Motor neuron (in vitro differentiated cells): ENCODE results near the gene BZW2. TPM values are rescaled to one million over a fixed set of nuclear protein-coding genes. Genes with fewer than 3 reads are reported as not detected.
A peak's percentile ranks its signal among the peaks of the same experiment; 100 is the strongest.

ENCODE experiments used
- ATAC-seq, 8 experiments: fragments of 200-7000 bp; cut with Tn5 transposase; replicated peaks in 6 of 8; 2 replicates each; pipeline ENCODE4 v1.8.0; 2021; ENCODE audit warnings: mild to moderate bottlenecking in 8 of 8, moderate library complexity in 8 of 8
- H3K27ac ChIP-seq, 2 donors: fragments of 250-450 bp; sonication (Bioruptor Pico); 2 replicates each; pipeline ENCODE4 v1.9.0; 2021; ENCODE audit warnings: antibody characterized with exemption in 2 of 2, mild to moderate bottlenecking in 2 of 2, moderate library complexity in 1 of 2
- H3K4me1 ChIP-seq, 2 donors: fragments of 250-450 bp; sonication (Bioruptor Pico); replicated peaks in 1 of 2; 2 replicates each; pipeline ENCODE4 v1.6.1; 2021; ENCODE audit warnings: antibody characterized with exemption in 2 of 2, mild to moderate bottlenecking in 2 of 2, moderate library complexity in 1 of 2
- H3K4me3 ChIP-seq, 5 donors: fragments of 250-450 bp; sonication (Bioruptor Pico); 2 replicates each; pipeline ENCODE4 v1.9.0; 2021; ENCODE audit warnings: antibody characterized with exemption in 5 of 5, mild to moderate bottlenecking in 5 of 5, moderate library complexity in 4 of 5
- WGBS, 10 experiments: fragments of 450-650 bp; shearing (Covaris generic); methylation state at CpG; one replicate each; pipeline ENCODE4 v1.0.0; 2022; 5-methylcytosine and 5-hydroxymethylcytosine counted together
- in situ Hi-C, 9 experiments: fragments of 400-800 bp; cut with MboI; loops; one replicate each; pipeline ENCODE4 v1.15.0; 2021; ENCODE audit warnings: low sequenced_read_pairs in 9 of 9, low pct_unique_long_range_greater_than_20kb in 2 of 9; ENCODE audit not compliant: unreplicated experiment in 9 of 9
- total RNA-seq, 8 experiments: library from RNA; unstranded; fragments of 300-600 nt; gene quantifications; 2 replicates each; pipeline versions ENCODE4 v1.2.3 to v1.2.4, GENCODE V29; 2022

The BZW2 gene
- total RNA-seq, 8 experiments from 2014 or later: 32.3 to 194 (median 111) TPM

DNA sequence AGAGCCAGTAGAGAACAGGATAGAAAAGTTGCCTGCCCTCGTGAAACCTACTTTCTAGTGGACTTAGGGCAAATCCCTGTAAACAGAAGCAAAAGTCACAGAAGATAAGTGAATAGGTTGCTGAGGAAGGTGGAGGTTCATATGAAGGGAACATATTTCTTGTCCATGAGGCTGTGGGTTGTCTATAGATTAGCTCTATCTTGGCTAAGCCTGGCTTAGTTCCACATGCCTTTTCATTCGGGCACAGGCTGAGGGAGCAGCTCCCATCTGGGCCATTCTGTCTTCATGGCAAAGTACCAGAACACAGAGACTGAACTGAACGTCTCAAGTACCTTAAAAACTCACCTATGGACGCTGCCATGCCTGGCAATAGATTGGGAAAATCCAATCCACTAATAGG, 45.3 kb downstream of the BZW2 start:
- WGBS, 10 experiments: 86 to 100% (median 100%) methylated on average over 1 to 3 of the region's 4 CpGs; no CpG with 5 or more reads in 1 of the 10 experiments
- Histone ChIP-seq H3K27ac (no peak overlapping the region), H3K4me1 (no peaks in the 10 kb centered on the region), H3K4me3 (no peak overlapping the region)
- ATAC-seq: no peak
- in situ Hi-C loops: loop anchor here in 1 of 9 experiments (25.0 kb wide), 1 partner anchor 221 kb away; no protein-coding TSS in a partner anchor

DNA sequence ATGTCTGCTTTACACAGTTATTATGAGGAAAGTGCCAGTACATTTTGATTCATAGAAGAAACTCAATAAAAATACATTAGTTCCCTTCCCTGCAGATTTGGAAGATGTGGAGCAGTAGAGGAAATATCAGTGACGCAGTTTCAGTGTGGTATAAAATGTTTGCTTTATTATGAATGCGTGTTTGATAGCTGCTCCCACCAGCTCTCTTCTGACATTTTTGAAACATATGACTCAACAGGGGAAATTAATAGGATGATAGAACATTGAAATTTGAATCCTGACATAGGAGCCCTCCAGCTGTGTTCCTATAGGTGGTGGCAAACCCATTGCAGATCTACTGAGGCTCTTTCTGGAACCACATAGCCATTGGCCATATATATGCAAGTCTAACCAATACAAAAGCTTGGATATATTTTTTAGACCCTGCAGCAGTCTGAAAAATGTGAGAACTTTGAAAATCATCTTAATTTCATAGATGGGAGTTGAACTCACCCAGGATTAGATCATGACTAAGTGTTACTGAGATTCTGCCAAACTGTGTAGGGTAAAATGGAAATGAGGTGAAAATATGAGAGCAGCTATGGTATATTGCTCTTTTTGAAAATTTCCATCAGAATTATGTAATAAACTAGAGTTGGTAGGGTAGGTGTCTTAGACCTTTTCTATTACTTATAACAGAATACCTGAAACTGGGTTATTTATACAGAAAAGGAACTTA, 47.8 kb downstream of the BZW2 start:
- Histone ChIP-seq H3K4me1 (peaks cover 4 to 10% of the 10 kb centered on the region in 2 donors), H3K4me3 (no peak overlapping the region), H3K27ac (no peak overlapping the region)
- ATAC-seq: no peak
- in situ Hi-C loops: loop anchor here in 1 of 9 experiments (25.0 kb wide), 1 partner anchor 219 kb away; no protein-coding TSS in a partner anchor
- 83 to 100% (median 100%) methylated on average over 1 to 2 of the region's 2 CpGs; no CpG with 5 or more reads in 3 of the 10 experiments for WGBS, 10 experiments

DNA sequence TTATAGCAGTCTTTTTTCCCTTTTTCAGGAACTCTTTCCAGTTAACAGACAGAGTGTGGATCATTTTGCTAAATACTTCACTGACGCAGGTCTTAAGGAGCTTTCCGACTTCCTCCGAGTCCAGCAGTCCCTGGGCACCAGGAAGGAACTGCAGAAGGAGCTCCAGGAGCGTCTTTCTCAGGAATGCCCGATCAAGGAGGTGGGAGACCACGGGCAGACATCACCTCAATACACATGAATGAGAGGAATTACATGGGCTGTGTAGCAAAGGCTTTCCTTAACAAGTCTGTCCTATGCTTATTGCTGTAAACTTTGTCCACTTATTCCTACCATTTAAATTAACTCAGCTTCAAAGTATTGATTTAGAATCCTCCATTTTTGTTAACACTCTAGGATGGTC, 48.8 kb downstream of the BZW2 start:
- no peak for ATAC-seq
- WGBS, 10 experiments: 80 to 100% (median 94%) methylated on average over 1 to 6 of the region's 6 CpGs; no CpG with 5 or more reads in 2 of the 10 experiments
- Histone ChIP-seq H3K4me1 (peaks cover 4 to 10% of the 10 kb centered on the region in 2 donors), H3K4me3 (no peak overlapping the region), H3K27ac (no peak overlapping the region)
- in situ Hi-C loops: loop anchor here in 1 of 9 experiments (25.0 kb wide), 1 partner anchor 217 kb away; no protein-coding TSS in a partner anchor

DNA sequence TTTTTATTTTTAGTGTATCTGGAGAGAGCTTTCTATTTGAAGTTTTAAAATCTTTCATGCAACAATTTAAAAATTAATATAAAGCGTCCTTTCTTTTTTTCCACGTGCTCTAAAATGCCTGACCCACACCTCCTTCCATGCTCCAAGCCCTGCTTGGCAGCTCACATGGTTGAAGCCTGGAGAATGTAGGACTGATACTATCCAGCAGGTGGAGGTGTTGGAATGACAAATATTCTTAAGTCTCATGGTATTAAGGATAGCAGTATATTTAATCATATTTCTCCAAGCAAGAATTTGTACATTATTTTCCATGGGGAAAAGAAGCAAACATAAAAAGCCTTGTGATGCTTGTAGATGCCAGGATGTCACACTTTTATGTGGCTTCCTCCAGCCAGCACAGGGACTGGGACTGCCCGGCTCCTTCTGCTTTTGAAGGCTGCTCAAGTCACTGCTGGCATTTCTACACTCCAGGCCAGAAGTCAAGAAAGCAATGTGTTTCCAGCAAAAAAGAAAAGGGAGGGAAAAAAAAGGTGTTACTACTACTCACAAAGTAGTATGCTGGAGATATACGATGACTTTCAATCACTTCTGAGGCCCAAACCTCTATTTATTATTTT, 49.7 kb downstream of the BZW2 start:
- peak in 7 of 8 experiments; percentile 56 to 87 (median 75) for ATAC-seq
- Histone ChIP-seq H3K4me3 (no peak overlapping the region), H3K27ac (no peak overlapping the region), H3K4me1 (peaks cover 4 to 10% of the 10 kb centered on the region in 2 donors)
- WGBS, 10 experiments: 38 to 100% (median 78%) methylated on average over 2 to 4 of the region's 4 CpGs
- in situ Hi-C loops: loop anchor here in 1 of 9 experiments (25.0 kb wide), 1 partner anchor 217 kb away; no protein-coding TSS in a partner anchor

DNA sequence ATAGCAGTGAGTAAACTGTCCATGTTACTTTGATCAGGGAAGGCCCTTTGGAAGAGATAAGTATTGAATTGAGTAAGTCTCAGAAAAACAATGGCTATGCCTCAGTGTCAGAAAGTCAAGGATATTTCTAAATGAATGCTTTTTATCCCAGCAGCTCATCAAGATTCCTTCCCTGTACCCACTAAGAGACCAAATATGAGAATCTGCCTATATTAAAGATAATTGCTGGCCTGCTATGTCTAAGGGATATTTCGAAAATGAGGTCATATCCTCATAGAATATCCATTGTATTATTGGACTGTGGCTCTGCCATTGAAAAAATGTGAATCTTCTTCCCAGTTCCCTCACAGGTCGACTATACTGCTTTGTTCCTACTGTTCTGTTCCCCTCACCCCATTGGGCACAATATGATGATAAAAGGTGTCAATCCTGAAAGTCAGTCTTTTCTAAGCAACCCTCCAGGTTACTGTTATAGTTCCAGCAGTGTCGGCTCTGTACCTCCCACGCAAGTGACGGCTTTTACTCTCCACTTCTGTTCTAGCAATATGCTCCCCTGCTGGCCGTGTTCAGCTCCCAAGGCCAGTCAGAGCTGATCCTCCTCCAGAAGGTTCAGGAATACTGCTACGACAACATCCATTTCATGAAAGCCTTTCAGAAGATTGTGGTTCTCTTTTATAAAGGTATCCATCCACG, 51.7 kb downstream of the BZW2 start:
- in situ Hi-C loops: loop anchor here in 1 of 9 experiments (25.0 kb wide), 1 partner anchor 215 kb away; no protein-coding TSS in a partner anchor
- 77 to 95% (median 89%) methylated on average over 3 to 8 of the region's 8 CpGs for WGBS, 10 experiments

DNA sequence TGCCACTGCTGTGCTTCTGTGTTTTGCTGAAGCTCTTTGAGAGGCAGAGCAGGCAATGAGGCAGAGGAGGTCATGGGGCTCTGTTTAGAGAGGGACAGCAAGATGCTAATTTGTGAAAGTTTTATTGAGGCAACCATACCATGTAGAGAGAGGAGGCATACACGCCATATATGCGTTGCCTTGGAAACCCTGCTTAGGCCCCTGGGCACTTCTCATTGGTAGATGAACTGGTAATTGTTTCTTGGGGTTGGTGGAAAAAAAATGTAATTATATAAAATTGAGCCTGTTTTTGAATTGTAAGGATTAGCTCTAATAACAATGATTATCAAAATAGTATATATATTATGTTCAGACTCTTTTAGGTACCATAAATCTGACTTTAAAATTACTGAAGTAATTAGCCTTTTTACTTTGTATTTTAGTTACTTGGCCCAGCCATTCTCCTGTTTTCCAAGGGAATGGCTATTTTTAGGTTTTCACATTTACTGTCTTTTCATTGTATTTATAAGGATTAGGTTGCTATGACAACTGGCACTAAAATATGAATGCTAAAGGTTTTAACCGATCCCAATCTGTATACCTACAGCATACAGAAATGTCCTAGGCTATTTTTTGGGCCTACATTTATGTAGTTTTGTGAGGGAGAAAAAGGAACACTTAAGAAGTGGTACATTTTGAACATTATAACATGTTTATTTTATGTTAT, 52.4 kb downstream of the BZW2 start:
- peaks cover 4 to 10% of the 10 kb centered on the region in 2 donors for H3K4me1 ChIP-seq
- ATAC-seq: peak in 4 of 8 experiments; percentile 31 to 69 (median 48)
- H3K4me3 ChIP-seq: no peak overlapping the region
- in situ Hi-C loops: loop anchor here in 1 of 9 experiments (25.0 kb wide), 1 partner anchor 214 kb away; no protein-coding TSS in a partner anchor
- WGBS, 10 experiments: 75 to 100% (median 93%) methylated on average over 1 to 3 of the region's 3 CpGs; no CpG with 5 or more reads in 2 of the 10 experiments
- H3K27ac ChIP-seq: no peak overlapping the region

More for the DNA sequence above, 51.7 kb downstream of the BZW2 start:
- ATAC-seq: peak in 3 of 8 experiments; percentile 13 to 37 (median 16)
- Histone ChIP-seq H3K4me3 (no peak overlapping the region), H3K27ac (no peak overlapping the region), H3K4me1 (peaks cover 4 to 10% of the 10 kb centered on the region in 2 donors)

DNA sequence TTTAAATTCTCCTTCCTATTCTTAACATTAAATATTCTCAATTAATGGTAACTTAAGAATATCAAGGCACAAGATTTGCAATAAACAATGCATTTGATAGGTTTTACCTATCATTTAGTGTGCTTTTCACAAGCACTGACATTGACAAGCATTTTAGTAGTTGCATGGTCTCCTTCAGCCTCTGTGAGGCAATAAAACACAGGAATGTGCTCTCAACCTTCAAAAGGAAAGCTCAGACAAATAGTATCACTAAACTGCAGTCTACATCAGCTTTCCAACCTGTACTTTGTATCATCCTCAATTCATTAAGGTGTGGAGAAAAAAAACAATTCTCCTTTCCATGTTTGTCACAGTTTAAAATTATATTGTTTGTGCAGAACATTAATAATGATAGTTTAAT, 56.5 kb downstream of the BZW2 start:
- in situ Hi-C loops: loop anchor here in 1 of 9 experiments (25.0 kb wide), 1 partner anchor 210 kb away; no protein-coding TSS in a partner anchor
- peak in 1 of 8 experiments; percentile 24 for ATAC-seq
- Histone ChIP-seq H3K27ac (no peak overlapping the region), H3K4me1 (peaks cover 4 to 8% of the 10 kb centered on the region in 2 donors), H3K4me3 (no peak overlapping the region)

DNA sequence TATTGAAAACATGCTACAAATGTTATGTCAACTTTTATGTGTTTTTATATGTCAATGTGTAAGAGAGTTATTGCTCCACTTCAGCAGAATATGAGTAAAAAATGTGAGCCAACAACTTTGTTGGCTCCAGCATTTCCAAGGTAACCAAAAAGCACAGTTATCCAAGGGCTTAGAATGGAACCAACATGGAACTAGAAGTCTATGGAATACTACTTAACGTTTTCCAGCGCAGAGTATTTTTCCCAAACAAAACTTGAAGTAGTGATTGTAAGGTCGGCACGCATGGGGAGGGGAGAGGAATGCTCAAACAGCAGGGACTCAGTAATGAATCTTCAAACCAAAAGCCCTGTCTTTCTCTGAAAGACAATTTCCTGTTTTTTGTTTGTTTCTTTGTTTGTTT, 62.5 kb downstream of the BZW2 start:
- no peak for ATAC-seq
- WGBS, 10 experiments: 6 to 100% (median 76%) methylated on average over 1 to 4 of the region's 4 CpGs; no CpG with 5 or more reads in 1 of the 10 experiments
- no peak overlapping the region for H3K27ac ChIP-seq

DNA sequence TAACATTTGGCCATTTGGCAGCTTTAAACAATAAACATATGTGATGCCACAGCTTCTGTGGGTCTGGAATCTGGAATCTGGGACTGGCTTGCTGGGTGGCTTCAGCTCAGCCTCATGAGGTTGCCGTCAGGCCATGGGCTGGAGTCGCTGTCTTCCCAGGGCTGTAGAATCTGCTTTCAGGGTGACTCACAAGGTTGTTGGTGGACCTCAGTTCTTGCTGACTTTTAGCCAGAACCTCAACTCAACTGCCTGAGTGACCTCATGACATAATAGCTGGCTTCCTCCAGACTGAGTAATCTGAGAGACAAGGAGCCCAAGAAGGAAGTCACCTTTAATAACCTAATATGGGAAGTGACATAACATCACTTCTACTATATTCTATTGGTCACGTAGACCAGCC, 63.0 kb downstream of the BZW2 start:
- peak in 4 of 8 experiments; percentile 46 to 87 (median 66) for ATAC-seq
- in situ Hi-C loops: loop anchor here in 1 of 9 experiments (25.0 kb wide), 1 partner anchor 203 kb away; no protein-coding TSS in a partner anchor
- WGBS, 10 experiments: 20 to 88% (median 79%) methylated on average over 2 to 3 of the region's 3 CpGs; no CpG with 5 or more reads in 6 of the 10 experiments

More for the DNA sequence above, 62.5 kb downstream of the BZW2 start:
- no peaks in the 10 kb centered on the region for H3K4me1 ChIP-seq
- in situ Hi-C loops: loop anchor here in 1 of 9 experiments (25.0 kb wide), 1 partner anchor 204 kb away; no protein-coding TSS in a partner anchor
- H3K4me3 ChIP-seq: no peak overlapping the region

DNA sequence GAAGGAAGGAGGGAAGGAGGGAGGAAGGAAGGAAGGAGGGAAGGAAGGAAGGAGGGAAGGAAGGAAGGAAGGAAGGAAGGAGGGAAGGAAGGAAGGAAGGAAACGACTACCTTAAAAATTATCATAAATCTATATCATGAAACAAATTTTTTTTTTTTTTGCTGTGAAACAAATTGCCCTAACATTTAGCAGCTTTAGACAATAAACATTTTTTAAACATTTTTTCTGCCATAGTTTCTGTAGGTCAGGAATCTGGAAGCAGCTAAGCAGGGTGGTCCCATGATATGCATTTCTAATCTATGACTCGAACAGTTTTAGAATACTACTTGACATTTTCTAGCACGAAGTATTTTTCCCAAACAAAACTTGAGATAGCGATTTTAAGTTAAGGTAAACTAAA, 64.7 kb downstream of the BZW2 start:
- Histone ChIP-seq H3K27ac (no peak overlapping the region), H3K4me1 (no peaks in the 10 kb centered on the region), H3K4me3 (no peak overlapping the region)
- ATAC-seq: no peak
- WGBS, 10 experiments: 42 to 100% (median 96%) methylated on average over 1 to 3 of the region's 4 CpGs; no CpG with 5 or more reads in 1 of the 10 experiments
- in situ Hi-C loops: loop anchor here in 1 of 9 experiments (25.0 kb wide), 1 partner anchor 202 kb away; no protein-coding TSS in a partner anchor

More for the DNA sequence above, 63.0 kb downstream of the BZW2 start:
- Histone ChIP-seq H3K4me1 (no peaks in the 10 kb centered on the region), H3K4me3 (no peak overlapping the region), H3K27ac (no peak overlapping the region)

DNA sequence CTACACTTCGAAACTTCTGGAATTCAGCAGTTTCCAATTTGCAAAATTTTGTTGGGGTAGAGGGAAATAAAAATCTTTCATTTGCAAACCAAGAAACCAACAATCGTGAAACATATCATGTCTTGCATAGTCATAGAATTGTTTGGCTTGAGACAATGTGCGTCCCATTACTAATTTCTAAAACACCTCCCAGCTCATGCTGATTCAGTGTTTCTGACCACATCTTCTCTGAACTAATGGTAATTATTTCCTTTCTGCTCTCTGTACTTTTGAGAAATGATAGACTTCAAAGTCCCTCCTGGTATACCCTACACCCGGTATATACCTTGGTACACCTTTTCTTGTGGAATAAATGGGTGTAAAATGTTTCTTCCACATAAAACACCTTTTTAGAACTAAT, 65.7 kb downstream of the BZW2 start:
- peak in 2 of 8 experiments; percentile 16 to 43 for ATAC-seq
- Histone ChIP-seq H3K4me1 (no peaks in the 10 kb centered on the region), H3K27ac (no peak overlapping the region), H3K4me3 (no peak overlapping the region)
- 0 to 100% (median 88%) methylated on average over 2 to 4 of the region's 4 CpGs; no CpG with 5 or more reads in 1 of the 10 experiments for WGBS, 10 experiments
- in situ Hi-C loops: loop anchor here in 1 of 9 experiments (25.0 kb wide), 1 partner anchor 201 kb away; no protein-coding TSS in a partner anchor

DNA sequence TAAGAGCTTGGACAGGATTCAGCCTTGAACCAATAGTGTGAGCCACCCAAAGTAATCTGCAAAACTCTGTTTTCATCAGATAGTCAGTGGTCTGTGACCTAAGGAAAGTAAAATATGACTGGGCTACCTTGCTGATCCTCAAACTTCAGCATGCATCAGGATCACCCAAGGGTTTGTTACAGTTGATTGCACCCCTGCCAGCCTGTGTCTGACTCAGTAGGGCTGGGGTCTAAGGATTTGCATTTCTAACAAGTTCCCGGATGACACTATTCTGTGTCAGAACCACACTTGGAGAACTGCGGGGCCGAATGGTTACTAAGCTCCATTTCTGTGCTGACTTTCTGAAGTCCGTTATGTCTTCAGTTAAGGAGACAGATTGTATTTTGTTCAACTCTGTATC, 66.9 kb downstream of the BZW2 start:
- no peak for ATAC-seq
- Histone ChIP-seq H3K4me1 (no peaks in the 10 kb centered on the region), H3K4me3 (no peak overlapping the region), H3K27ac (no peak overlapping the region)
- in situ Hi-C loops: loop anchor here in 1 of 9 experiments (25.0 kb wide), 1 partner anchor 199 kb away; no protein-coding TSS in a partner anchor
- WGBS, 10 experiments: 0 to 100% (median 81%) methylated on average over 1 to 4 of the region's 4 CpGs; no CpG with 5 or more reads in 3 of the 10 experiments
